Uterus (tissue), 4 donors: ENCODE results near the gene CHP2. TPM values are rescaled to one million over a fixed set of nuclear protein-coding genes. Genes with fewer than 3 reads are reported as not detected.
"Not testable (repeated sequence)": the region's sequence is repeated elsewhere in the genome, so short reads cannot be mapped to it uniquely, and the experiment has no call there.

ENCODE experiments used
- DNase-seq, 2 donors: peaks; one replicate each; pipeline ENCODE4 v3.0.0-alpha.2; 2019 to 2020
- H3K27ac ChIP-seq, 2 donors: fragments of 200-600 bp; sonication (generic); 1 replicate in 1 of 2; 2 replicates in 1 of 2; pipeline ENCODE4 v1.5.1; 2016 to 2018
- H3K27me3 ChIP-seq, 2 donors: fragments of 200-600 bp; sonication (generic); one replicate each; pipeline ENCODE4 v1.5.1; 2018 to 2019; ENCODE audit warnings: control low read depth in 1 of 2
- H3K36me3 ChIP-seq, 2 donors: fragments of 200-600 bp; sonication (generic); one replicate each; pipeline ENCODE4 v1.5.1; 2019; ENCODE audit warnings: control low read depth in 1 of 2
- H3K4me1 ChIP-seq, 2 donors: fragments of 200-600 bp; sonication (generic); one replicate each; pipeline ENCODE4 v1.5.1; 2018 to 2019; ENCODE audit warnings: control low read depth in 1 of 2
- H3K4me3 ChIP-seq, 2 donors: fragments of 200-600 bp; sonication (generic); 1 replicate in 1 of 2; 2 replicates in 1 of 2; pipeline ENCODE4 v1.5.1; 2018 to 2019; ENCODE audit warnings: mild to moderate bottlenecking in 1 of 2
- H3K9me3 ChIP-seq, 2 donors: fragments of 200-600 bp; sonication (generic); one replicate each; pipeline ENCODE4 v1.5.1; 2019; ENCODE audit warnings: control low read depth in 1 of 2
- CTCF ChIP-seq, 4 experiments: fragments of 200-600 bp in 2 of 4; fragments of 450-650 bp in 2 of 4; sonication (generic) in 2 of 4; IDR thresholded peaks; one replicate each; pipeline ENCODE4 v1.5.1; 2016 to 2019; ENCODE audit warnings: antibody characterized with exemption in 4 of 4, mild to moderate bottlenecking in 2 of 4, moderate library complexity in 1 of 4
- POLR2A ChIP-seq, 2 donors: fragments of 450-650 bp; IDR thresholded peaks; one replicate each; pipeline ENCODE4 v1.6.1; 2016; ENCODE audit warnings: antibody characterized with exemption in 2 of 2, mild to moderate bottlenecking in 1 of 2, moderate library complexity in 1 of 2
- intact Hi-C: fragments of 100-400 bp; cut with DNase I; formaldehyde crosslinking; loops from one replicate; pipeline ENCODE4 v1.15.1; 2023; ENCODE audit warnings: low total_unique reads
- total RNA-seq, 4 donors: library from RNA; depleted of rRNA in 3 of 4; stranded (reverse); fragments of >200 nt in 3 of 4; gene quantifications; one replicate each; pipeline versions ENCODE4 v1.1.0 to v1.2.4, GENCODE V29; 2014 to 2023
- donor health status: DM: yes; HTN: yes; CAD: no.

The CHP2 gene
- total RNA-seq, 4 donors from 2014 or later: 0.35 TPM; not detected in 3

- Histone ChIP-seq H3K4me1 (no peaks in the 10 kb centered on the region), H3K27ac (no peak overlapping the region), H3K9me3 (no peaks in the 10 kb centered on the region), H3K27me3 (no peaks in the 10 kb centered on the region), H3K36me3 (no peaks in the 10 kb centered on the region), H3K4me3 (no peak overlapping the region)
- intact Hi-C loops: no loop called here
- DNase-seq: no peak
- TF ChIP-seq POLR2A (IDR thresholded peaks at IDR 0.05): no peak
- TF ChIP-seq CTCF (IDR thresholded peaks at IDR 0.05): no peak
These were observed 20.5 kb upstream of the CHP2 start for GRCh38 chr16:23734176-23734893.

- H3K27me3 ChIP-seq, H3K36me3 ChIP-seq, intact Hi-C loops, H3K4me1 ChIP-seq, DNase-seq, H3K4me3 ChIP-seq, H3K27ac ChIP-seq, H3K9me3 ChIP-seq: not testable (repeated sequence)
These were observed 17.3 kb upstream of the CHP2 start for GRCh38 chr16:23737423-23738028.

DNA sequence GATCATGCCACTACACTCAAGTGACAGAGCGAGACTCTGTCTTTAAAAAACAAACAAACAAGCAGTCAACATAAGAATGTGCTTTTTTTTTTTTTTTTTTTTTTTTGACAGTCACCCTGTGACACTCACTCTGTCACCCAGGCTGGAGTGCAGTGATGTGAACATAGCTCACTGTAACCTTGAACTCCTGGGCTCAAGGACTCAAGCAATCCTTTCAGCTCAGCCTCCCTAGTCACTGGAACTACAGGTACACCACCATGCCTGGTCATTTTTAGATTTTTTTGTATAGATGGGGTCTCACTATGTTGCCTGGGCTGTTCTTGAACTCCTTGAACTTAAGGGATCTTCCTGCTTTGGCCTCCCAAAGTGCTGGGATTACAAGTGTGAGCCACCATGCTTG is 15.3 kb upstream of the CHP2 start:
- intact Hi-C loops: no loop called here
- H3K36me3 ChIP-seq: no peaks in the 10 kb centered on the region
- no peak overlapping the region for H3K27ac ChIP-seq
- TF ChIP-seq CTCF (IDR thresholded peaks at IDR 0.05) (no peak), POLR2A (IDR thresholded peaks at IDR 0.05) (no peak)
- H3K4me1 ChIP-seq: no peaks in the 10 kb centered on the region
- no peak for DNase-seq
- H3K9me3 ChIP-seq: no peaks in the 10 kb centered on the region
- H3K27me3 ChIP-seq: no peaks in the 10 kb centered on the region
- H3K4me3 ChIP-seq: no peak overlapping the region

GRCh38 chr16:23741675-23742303 is 13.0 kb upstream of the CHP2 start:
- Histone ChIP-seq H3K27me3 (no peaks in the 10 kb centered on the region), H3K9me3 (no peaks in the 10 kb centered on the region), H3K27ac (no peak overlapping the region), H3K36me3 (no peaks in the 10 kb centered on the region), H3K4me3 (no peak overlapping the region), H3K4me1 (no peaks in the 10 kb centered on the region)
- TF ChIP-seq CTCF (IDR thresholded peaks at IDR 0.05) (no peak), POLR2A (IDR thresholded peaks at IDR 0.05) (no peak)
- intact Hi-C loops: no loop called here
- no peak for DNase-seq

DNA sequence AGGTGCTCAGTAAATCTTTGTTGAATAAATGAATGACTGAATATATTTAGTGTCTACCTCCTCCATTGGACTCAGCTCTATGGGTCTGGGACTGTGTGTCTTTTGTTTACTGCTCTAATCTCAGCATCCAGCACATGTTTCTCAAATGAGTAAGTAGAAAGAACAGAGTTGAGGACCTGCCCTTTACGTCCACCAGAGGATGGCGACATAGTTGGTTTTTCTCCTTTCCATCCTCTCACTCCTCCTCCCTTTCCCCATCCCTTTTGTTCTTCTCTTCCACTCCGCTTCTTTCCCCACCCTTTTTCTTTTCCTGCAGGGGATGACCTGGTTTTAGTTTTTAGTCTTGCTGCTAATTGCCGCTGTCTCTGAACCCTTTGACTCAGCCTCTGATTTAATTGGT is 12.1 kb upstream of the CHP2 start:
- intact Hi-C loops: no loop called here
- Histone ChIP-seq H3K27me3 (no peaks in the 10 kb centered on the region), H3K27ac (no peak overlapping the region), H3K4me3 (no peak overlapping the region), H3K9me3 (no peaks in the 10 kb centered on the region), H3K36me3 (no peaks in the 10 kb centered on the region), H3K4me1 (no peaks in the 10 kb centered on the region)
- TF ChIP-seq CTCF (IDR thresholded peaks at IDR 0.05) (no peak), POLR2A (IDR thresholded peaks at IDR 0.05) (no peak)
- no peak for DNase-seq
